Uterus (tissue), 2 donors: ENCODE measurements around the gene AQP1.

ENCODE experiments used
- POLR2A ChIP-seq, 2 donors: fragments of 450-650 bp; IDR thresholded peaks; one replicate each; pipeline ENCODE4 v1.6.1; 2016; ENCODE audit warnings: antibody characterized with exemption in 2 of 2, mild to moderate bottlenecking in 1 of 2, moderate library complexity in 1 of 2
- TF ChIP-seq, protein P1 (sequence below), 4 experiments: fragments of 200-600 bp in 2 of 4; fragments of 450-650 bp in 2 of 4; sonication (generic) in 2 of 4; IDR thresholded peaks; one replicate each; pipeline ENCODE4 v1.5.1; 2016 to 2019; ENCODE audit warnings: antibody characterized with exemption in 4 of 4, mild to moderate bottlenecking in 2 of 4, moderate library complexity in 1 of 4

DNA sequence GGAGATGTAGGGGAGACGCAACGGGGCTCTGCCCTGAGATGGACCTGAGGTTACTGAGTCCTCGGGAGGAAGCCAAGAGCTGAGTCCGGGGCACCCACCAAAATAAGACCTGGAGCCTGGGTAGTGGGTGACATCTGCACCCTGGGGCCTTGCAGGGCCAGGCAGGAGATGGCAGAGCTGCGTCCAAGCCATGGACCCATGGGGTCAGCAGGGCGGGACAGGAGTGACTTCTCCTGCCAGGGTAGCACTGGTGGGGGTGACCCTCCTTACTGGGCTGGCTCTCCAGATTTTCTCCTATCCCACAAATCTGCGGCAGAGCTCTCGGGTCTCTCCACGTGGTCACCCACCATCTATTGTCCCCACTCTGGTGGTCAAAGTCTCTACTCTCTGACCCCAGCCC is 54.2 kb downstream of the AQP1 start:
- TF ChIP-seq, protein P1, sequence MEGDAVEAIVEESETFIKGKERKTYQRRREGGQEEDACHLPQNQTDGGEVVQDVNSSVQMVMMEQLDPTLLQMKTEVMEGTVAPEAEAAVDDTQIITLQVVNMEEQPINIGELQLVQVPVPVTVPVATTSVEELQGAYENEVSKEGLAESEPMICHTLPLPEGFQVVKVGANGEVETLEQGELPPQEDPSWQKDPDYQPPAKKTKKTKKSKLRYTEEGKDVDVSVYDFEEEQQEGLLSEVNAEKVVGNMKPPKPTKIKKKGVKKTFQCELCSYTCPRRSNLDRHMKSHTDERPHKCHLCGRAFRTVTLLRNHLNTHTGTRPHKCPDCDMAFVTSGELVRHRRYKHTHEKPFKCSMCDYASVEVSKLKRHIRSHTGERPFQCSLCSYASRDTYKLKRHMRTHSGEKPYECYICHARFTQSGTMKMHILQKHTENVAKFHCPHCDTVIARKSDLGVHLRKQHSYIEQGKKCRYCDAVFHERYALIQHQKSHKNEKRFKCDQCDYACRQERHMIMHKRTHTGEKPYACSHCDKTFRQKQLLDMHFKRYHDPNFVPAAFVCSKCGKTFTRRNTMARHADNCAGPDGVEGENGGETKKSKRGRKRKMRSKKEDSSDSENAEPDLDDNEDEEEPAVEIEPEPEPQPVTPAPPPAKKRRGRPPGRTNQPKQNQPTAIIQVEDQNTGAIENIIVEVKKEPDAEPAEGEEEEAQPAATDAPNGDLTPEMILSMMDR (IDR thresholded peaks at IDR 0.05), result no peak
- no peak for TF ChIP-seq POLR2A (IDR thresholded peaks at IDR 0.05)
